Muscle layer of duodenum (tissue), 2 donors: ENCODE data around the gene SLC38A10.

Source experiments
- H3K27ac ChIP-seq: one replicate; pipeline ENCODE4 v1.7.0; 2013; ENCODE audit warnings: mild to moderate bottlenecking, low read length
- H3K27me3 ChIP-seq: one replicate; pipeline ENCODE4 v1.7.0; 2013; ENCODE audit warnings: low read depth, mild to moderate bottlenecking, control low read depth, low read length
- H3K36me3 ChIP-seq, 2 donors: one replicate each; pipeline ENCODE4 v1.7.0; 2013; ENCODE audit warnings: low read length in 2 of 2, control low read depth in 1 of 2, mild to moderate bottlenecking in 1 of 2; ENCODE audit not compliant: insufficient read depth in 2 of 2, control insufficient read depth in 1 of 2
- H3K4me1 ChIP-seq, 2 donors: one replicate each; pipeline ENCODE4 v1.7.0; 2013; ENCODE audit warnings: low read length in 2 of 2, mild to moderate bottlenecking in 2 of 2, control low read depth in 1 of 2, moderate library complexity in 1 of 2; ENCODE audit not compliant: insufficient read depth in 2 of 2, control insufficient read depth in 1 of 2
- H3K4me3 ChIP-seq, 2 donors: one replicate each; pipeline ENCODE4 v1.7.0; 2013; ENCODE audit warnings: low read length in 2 of 2, low read depth in 1 of 2, mild to moderate bottlenecking in 1 of 2
- H3K9me3 ChIP-seq, 2 donors: one replicate each; pipeline ENCODE4 v1.7.0; 2013; ENCODE audit warnings: low read length in 2 of 2, control low read depth in 1 of 2, mild to moderate bottlenecking in 1 of 2; ENCODE audit not compliant: control insufficient read depth in 1 of 2
- donor health status: healthy.

SLC38A10 gene

GRCh38 chr17:81240761-81241160 lies 54.3 kb downstream of the SLC38A10 start:
- Histone ChIP-seq H3K36me3 (peaks cover 0 to 14% of the 10 kb centered on the region in 2 donors), H3K27ac (no peak overlapping the region), H3K27me3 (no peaks in the 10 kb centered on the region), H3K4me1 (peaks cover 14 to 50% of the 10 kb centered on the region in 2 donors), H3K4me3 (no peak overlapping the region), H3K9me3 (no peaks in the 10 kb centered on the region)

GRCh38 chr17:81239714-81240555 lies 55.2 kb downstream of the SLC38A10 start:
- peaks cover 14 to 50% of the 10 kb centered on the region in 2 donors for H3K4me1 ChIP-seq
- peak overlapping the region; percentile 79 to 100 for H3K4me3 ChIP-seq
- H3K27ac ChIP-seq, result peak overlapping the region; percentile 21
- H3K36me3 ChIP-seq, result peaks cover 0 to 15% of the 10 kb centered on the region in 2 donors
- no peaks in the 10 kb centered on the region for H3K27me3 ChIP-seq
- no peaks in the 10 kb centered on the region for H3K9me3 ChIP-seq

GRCh38 chr17:81238815-81239713 lies 56.0 kb downstream of the SLC38A10 start, which contains the start of the genes NDUFAF8 and TEPSIN:
TSS of gene NDUFAF8 (plus strand) at chr17:81239318. CDS start at chr17:81239364, 46 bp downstream.
TSS of gene TEPSIN (minus strand) at chr17:81239055. CDS start at chr17:81239033, 22 bp downstream.
- Histone ChIP-seq H3K4me1 (peaks cover 14 to 50% of the 10 kb centered on the region in 2 donors), H3K4me3 (peak within 1 kb of the TSS; percentile 87 to 100), H3K36me3 (peaks cover 0 to 15% of the 10 kb centered on the region in 2 donors), H3K9me3 (no peaks in the 10 kb centered on the region), H3K27ac (peak within 1 kb of the TSS; percentile 21), H3K27me3 (no peaks in the 10 kb centered on the region)

GRCh38 chr17:81238490-81238814 lies 56.7 kb downstream of the SLC38A10 start:
- no peaks in the 10 kb centered on the region for H3K9me3 ChIP-seq

GRCh38 chr17:81237591-81238489 lies 57.3 kb downstream of the SLC38A10 start:
- Histone ChIP-seq H3K4me1 (peaks cover 14 to 50% of the 10 kb centered on the region in 2 donors), H3K27ac (no peak overlapping the region), H3K9me3 (no peaks in the 10 kb centered on the region), H3K27me3 (no peaks in the 10 kb centered on the region), H3K4me3 (peak overlapping the region; percentile 87 to 100), H3K36me3 (peaks cover 3 to 27% of the 10 kb centered on the region in 2 donors)

More at GRCh38 chr17:81238490-81238814, 56.7 kb downstream of the SLC38A10 start:
- H3K27me3 ChIP-seq, result no peaks in the 10 kb centered on the region
- no peak overlapping the region for H3K27ac ChIP-seq
- H3K4me1 ChIP-seq, result peaks cover 14 to 50% of the 10 kb centered on the region in 2 donors
- peak overlapping the region; percentile 87 to 100 for H3K4me3 ChIP-seq
- H3K36me3 ChIP-seq, result peaks cover 3 to 21% of the 10 kb centered on the region in 2 donors

- H3K27ac ChIP-seq, result no peak overlapping the region
- H3K4me1 ChIP-seq, result peaks cover 14 to 46% of the 10 kb centered on the region in 2 donors
- H3K4me3 ChIP-seq, result no peak overlapping the region
- H3K27me3 ChIP-seq, result no peaks in the 10 kb centered on the region
- H3K36me3 ChIP-seq, result peaks cover 3 to 36% of the 10 kb centered on the region in 2 donors
- no peaks in the 10 kb centered on the region for H3K9me3 ChIP-seq
Observed at GRCh38 chr17:81236784-81237183, 58.3 kb downstream of the SLC38A10 start.

- no peaks in the 10 kb centered on the region for H3K9me3 ChIP-seq
- no peak overlapping the region for H3K27ac ChIP-seq
- peaks cover 4 to 36% of the 10 kb centered on the region in 2 donors for H3K36me3 ChIP-seq
- H3K27me3 ChIP-seq, result no peaks in the 10 kb centered on the region
- no peak overlapping the region for H3K4me3 ChIP-seq
- H3K4me1 ChIP-seq, result peaks cover 14 to 39% of the 10 kb centered on the region in 2 donors
Observed at GRCh38 chr17:81235822-81236740, 59.0 kb downstream of the SLC38A10 start.

GRCh38 chr17:81234940-81235821 lies 59.9 kb downstream of the SLC38A10 start:
- no peaks in the 10 kb centered on the region for H3K27me3 ChIP-seq

GRCh38 chr17:81234506-81234855 lies 60.6 kb downstream of the SLC38A10 start:
- H3K4me3 ChIP-seq, result no peak overlapping the region
- peaks cover 9 to 25% of the 10 kb centered on the region in 2 donors for H3K4me1 ChIP-seq
- no peak overlapping the region for H3K27ac ChIP-seq
- no peaks in the 10 kb centered on the region for H3K27me3 ChIP-seq
- no peaks in the 10 kb centered on the region for H3K9me3 ChIP-seq
- H3K36me3 ChIP-seq, result peaks cover 13 to 51% of the 10 kb centered on the region in 2 donors

More at GRCh38 chr17:81234940-81235821, 59.9 kb downstream of the SLC38A10 start:
- Histone ChIP-seq H3K27ac (no peak overlapping the region), H3K9me3 (no peaks in the 10 kb centered on the region), H3K36me3 (peaks cover 7 to 44% of the 10 kb centered on the region in 2 donors), H3K4me1 (peaks cover 9 to 30% of the 10 kb centered on the region in 2 donors), H3K4me3 (no peak overlapping the region)
